SH-SY5Y (cell line): Measurements from ENCODE around the gene PPP3CA.

Experiments used
- GATA2 ChIP-seq: IDR thresholded peaks from 2 replicates; pipeline ENCODE4 v1.6.1; 2011; ENCODE audit warnings: mild to moderate bottlenecking, low read depth, low read length
- GATA3 ChIP-seq: IDR thresholded peaks from 2 replicates; pipeline ENCODE4 v1.6.1; 2011; ENCODE audit warnings: low read depth, mild to moderate bottlenecking, low read length, moderate library complexity

- no peak for TF ChIP-seq GATA2
- TF ChIP-seq GATA3 = no peak
Observed at GRCh38 chr4:101184668-101185067, 162.7 kb downstream of the PPP3CA start.
